ENCODE results near the gene SMG5.

GRCh38 chr1:156293895-156294294 is 11.3 kb upstream of the SMG5 start:
- TF ChIP-seq CTCF (IDR thresholded peaks at IDR 0.05; ENCODE audit: insufficient read depth, low read length, poor library complexity, severe bottlenecking) = no peak
- TF ChIP-seq EZH2phosphoT487 (conservative IDR thresholded peaks at IDR 0.05; ENCODE audit: low read length) = no peak

Measured in SU-DHL-6 (cell line).